NT2/D1 (cell line): ENCODE measurements around the gene CRB2.

ENCODE experiments used
- SUZ12 ChIP-seq: IDR thresholded peaks from 2 replicates; pipeline ENCODE4 v1.6.1; 2011; ENCODE audit not compliant: insufficient read length, insufficient read depth; ENCODE audit errors: extremely low read depth
- YY1 ChIP-seq: IDR thresholded peaks from 2 replicates; pipeline ENCODE4 v1.6.1; 2011; ENCODE audit not compliant: insufficient read length, insufficient read depth
- ZNF274 ChIP-seq: IDR thresholded peaks from 2 replicates; pipeline ENCODE4 v1.6.1; 2011; ENCODE audit warnings: mild to moderate bottlenecking, low read depth, low read length

GRCh38 chr9:123342247-123342646 lies 13.8 kb upstream of the CRB2 start:
- TF ChIP-seq ZNF274 = no peak
- TF ChIP-seq YY1 = no peak
- TF ChIP-seq SUZ12 = no peak
